NK-92 treated with Interleukin-12 subunit alpha and Interleukin-12 subunit beta, amount 100 ng/mL, for 24 hours (cell line): ENCODE measurements around the gene RBX1.
"Not testable (repeated sequence)": the region's sequence is repeated elsewhere in the genome, so short reads cannot be mapped to it uniquely, and the experiment has no call there.

Source experiments
- DNase-seq: peaks from one replicate; lab custom pipeline; 2025; lab: John Stamatoyannopoulos, UW

Gene RBX1

GRCh38 chr22:40950962-40951794, at the start of gene RBX1:
Gene RBX1 (plus strand): TSS chr22:40951378. CDS start chr22:40951399, 21 bp downstream.
- DNase-seq = peak; percentile 92

DNA sequence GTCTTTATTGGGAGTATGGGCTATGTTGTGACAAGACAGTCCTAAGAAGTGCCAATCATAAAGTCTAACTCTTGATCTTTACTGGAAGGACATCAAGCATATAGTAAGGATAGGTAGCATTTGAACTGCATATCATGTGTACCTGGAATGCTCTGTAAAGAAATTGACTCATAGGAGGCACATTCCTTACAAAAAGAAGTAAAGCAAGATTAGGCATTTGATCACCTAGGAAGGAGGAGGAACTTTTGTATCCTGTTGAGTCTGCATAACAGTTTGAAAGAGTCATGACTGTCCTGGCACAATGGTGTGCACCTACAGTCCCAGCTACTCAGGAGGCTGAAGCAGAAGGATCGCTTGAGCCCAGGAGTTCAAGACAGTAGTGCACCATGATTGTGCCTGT, 47.1 kb upstream of the RBX1 start:
- DNase-seq = no peak

DNA sequence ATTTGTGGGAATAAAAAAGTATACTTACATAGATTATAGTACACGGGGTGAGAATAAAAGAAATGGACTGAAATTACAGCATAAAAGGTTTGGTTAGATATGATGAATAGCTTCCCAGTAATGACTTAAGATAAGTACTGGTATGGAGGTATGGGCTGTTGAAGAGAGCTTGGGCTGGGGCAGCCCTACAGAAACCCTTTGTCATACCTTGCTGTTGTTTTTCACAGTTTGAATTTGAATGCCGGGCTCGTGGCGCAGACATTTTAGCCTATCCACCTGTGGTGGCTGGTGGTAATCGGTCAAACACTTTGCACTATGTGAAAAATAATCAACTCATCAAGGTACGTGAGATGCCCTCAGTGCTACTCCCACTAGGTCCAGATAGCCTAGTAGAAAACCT, 42.3 kb upstream of the RBX1 start:
- DNase-seq = no peak

GRCh38 chr22:40911772-40912171, 39.4 kb upstream of the RBX1 start:
- no peak for DNase-seq

- not testable (repeated sequence) for DNase-seq
Measured at GRCh38 chr22:40912987-40913386, 38.2 kb upstream of the RBX1 start.

DNA sequence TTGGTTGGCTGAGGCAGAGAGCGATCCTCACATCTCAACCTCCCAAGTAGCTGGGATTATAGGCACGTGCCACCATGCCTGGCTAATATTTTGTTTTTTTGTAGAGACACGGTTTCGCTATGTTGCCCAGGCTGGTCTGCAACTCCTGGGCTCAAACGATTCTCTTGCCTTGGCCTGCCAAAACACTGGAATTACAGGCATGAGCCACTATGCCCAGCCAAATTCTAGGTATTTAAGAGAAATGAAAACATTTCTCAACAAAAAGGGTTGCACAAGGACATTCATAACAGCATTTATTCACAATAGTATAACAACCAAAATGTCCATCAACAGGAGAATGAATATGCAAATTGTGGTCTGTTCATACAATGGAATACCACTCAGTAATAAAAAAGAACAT, 31.7 kb upstream of the RBX1 start:
- no peak for DNase-seq

- DNase-seq = no peak
Measured at GRCh38 chr22:40920526-40920925, 30.7 kb upstream of the RBX1 start.

- DNase-seq = no peak
Measured at GRCh38 chr22:40922484-40923303, 28.5 kb upstream of the RBX1 start.

DNA sequence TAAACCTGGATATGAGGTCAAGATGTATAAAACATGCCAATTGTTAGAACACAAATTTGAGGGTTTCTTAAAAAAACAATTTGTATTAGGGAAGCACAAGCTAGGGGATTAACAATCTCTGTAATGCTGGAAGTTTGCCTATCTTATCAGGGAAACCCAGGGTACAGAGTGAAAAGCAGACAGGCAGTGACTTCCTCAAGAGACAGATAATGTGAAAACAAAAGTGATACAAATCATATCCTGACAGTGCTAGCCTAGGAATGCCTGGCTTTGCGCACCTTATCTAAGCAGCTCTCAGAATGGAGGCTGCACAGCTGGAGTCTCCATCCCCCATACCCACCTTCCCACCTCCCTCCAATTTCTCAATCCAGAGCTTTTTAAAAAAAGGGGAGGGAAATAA, 22.5 kb upstream of the RBX1 start:
- no peak for DNase-seq

GRCh38 chr22:40932396-40932795, 18.8 kb upstream of the RBX1 start:
- DNase-seq = no peak

- DNase-seq = no peak
Measured at GRCh38 chr22:40939202-40939601, 12.0 kb upstream of the RBX1 start.

GRCh38 chr22:40951795-40952605, 822 bp downstream of the RBX1 start:
- DNase-seq = peak; percentile 14

- no peak for DNase-seq
Measured at GRCh38 chr22:40953471-40953870, 2.3 kb downstream of the RBX1 start.

DNA sequence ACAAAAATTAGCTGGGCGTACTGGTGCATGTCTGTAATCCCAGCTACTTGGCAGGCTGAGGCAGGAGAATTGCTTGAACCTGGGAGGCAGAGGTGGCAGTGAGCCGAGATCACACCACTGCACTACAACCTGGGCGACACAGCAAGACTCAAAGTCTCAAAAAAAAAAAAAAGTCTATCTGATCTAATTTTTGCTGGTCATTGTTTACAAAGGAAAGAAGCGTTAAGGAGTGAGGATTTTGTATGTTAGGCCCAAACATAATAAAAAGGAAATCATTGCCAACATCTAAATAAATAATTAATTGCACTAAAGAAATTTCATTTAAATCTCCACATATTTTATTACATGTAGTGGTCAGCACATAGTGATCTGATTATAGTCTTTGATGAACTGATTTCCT, 2.9 kb downstream of the RBX1 start:
- no peak for DNase-seq

DNA sequence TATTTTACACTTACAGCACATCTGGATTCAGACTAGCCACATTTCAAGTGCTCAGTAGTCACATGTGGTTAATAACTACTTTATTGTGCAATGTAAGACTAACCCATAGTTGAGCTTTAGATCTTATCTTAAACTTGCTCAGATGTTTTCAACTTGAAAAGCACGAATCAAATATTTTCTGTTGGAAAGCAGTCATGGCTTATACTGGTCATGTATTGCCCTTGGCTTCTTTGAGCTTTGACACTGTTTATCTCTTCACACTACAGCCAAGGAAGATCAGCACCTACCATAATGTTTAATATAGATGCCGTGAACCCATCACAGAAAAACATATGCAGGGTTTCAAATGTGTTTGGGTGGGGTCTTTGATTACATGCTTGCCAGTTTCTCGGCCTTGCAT, 4.4 kb downstream of the RBX1 start:
- no peak for DNase-seq

DNA sequence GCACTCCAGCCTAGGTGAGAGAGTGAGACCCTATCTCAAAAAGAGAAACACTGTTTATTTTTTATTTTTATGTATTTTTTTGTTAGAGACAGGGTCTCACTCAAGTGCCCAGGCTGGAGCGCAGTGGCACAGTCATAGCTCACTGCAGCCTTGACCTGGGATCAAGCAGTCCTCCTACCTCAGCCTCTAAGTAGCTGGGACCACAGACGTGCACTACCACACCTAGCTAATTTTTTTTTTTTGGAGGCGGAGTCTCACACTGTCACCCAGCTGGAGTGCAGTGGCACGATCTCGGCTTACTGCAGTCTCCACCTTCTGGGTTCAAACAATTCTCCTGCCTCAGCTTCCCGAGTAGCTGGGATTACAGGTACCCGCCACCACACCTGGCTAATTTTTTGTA, 6.4 kb downstream of the RBX1 start:
- no peak for DNase-seq

DNA sequence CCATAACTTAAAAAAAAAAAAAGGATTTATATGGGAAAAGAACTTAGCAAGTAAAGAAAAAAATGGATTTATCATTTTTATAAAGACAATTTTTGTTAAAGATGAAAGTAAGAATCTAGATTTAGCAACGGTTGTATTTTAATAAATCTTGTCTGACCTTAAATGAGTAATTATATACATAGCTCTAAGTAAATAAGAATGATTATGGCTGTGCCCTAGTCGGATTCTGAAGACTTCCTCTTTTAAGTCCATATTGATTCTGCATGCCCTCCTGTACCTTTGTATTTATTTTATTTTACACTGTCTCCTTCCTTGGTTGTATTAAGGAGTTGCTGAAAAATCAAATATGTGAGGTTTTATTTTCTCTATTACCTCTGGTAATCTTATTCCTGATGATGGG, 7.1 kb downstream of the RBX1 start:
- DNase-seq = no peak

DNA sequence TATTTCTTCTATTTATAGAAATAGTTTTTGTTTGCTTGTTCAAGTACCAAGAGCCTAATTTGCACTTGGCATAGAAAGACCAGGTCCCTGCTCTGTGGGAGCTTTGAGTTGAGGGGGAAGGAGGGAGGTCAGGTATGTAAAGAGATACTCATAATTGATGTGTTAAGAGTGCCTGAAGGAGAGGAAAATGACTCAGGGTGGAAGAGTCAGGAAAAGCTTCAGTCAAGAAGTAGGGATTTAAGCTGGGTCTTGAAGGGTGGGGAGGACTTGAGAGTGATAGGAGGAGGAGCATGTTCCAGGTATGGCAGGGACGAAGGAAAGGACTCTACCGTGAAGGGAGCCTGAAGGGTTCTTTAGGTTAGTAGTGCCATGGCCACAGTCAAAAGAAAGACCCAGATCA, 9.0 kb downstream of the RBX1 start:
- no peak for DNase-seq

- no peak for DNase-seq
Measured at GRCh38 chr22:40965936-40966725, 15.0 kb downstream of the RBX1 start.

DNA sequence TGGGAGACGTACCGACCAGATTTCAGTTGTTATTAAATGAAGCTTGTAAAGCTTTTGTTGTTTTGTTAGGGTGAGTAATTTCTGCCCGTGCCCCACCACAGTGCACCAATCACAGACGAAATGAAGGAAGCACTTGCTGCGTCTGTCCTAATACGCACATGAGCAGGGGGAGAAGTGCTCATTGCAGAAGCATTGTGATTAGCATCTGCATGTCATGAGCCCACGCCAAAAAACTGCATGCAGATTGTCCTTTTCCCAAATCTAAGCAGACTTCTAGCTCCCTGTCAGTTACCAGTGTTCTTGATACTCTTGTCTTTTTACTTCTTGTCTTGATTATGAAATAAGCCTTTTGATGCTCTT, 15.5 kb downstream of the RBX1 start:
- DNase-seq = no peak

GRCh38 chr22:40967111-40967760, 16.1 kb downstream of the RBX1 start:
- no peak for DNase-seq
